Stimulated activated CD8-positive, alpha-beta memory T cell treated with anti-CD3 and anti-CD28 coated beads, Interleukin-12 subunit alpha, Interleukin-12 subunit beta, amount 100 ng/mL, for 1 hour (primary cell): Measurements from ENCODE around the gene CNGA4.
"Not testable (repeated sequence)": the region's sequence is repeated elsewhere in the genome, so short reads cannot be mapped to it uniquely, and the experiment has no call there.

Source experiments
- DNase-seq: peaks from one replicate; pipeline ENCODE4 v3.0.0-alpha.2; 2020; ENCODE audit warnings: low read depth

Gene CNGA4

DNA sequence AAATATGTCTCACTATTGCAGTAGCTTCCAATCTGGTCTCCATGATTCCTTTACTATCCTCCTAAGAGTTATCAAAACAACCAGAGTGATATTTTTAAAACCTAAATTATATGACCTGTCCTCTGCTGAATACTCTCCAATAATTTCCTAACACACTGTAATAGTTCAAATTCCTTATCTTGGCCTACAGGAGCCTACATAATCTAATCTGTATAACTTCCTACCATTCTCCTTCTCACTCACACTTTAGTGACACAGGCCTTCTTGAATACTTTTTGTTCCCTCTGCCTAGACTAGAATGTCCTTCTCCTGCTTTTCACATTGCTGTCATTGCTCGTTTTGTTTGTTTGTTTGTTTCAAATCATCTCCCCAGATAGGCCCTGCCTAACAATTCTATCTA lies 13.9 kb upstream of the CNGA4 start:
- DNase-seq: no peak

DNA sequence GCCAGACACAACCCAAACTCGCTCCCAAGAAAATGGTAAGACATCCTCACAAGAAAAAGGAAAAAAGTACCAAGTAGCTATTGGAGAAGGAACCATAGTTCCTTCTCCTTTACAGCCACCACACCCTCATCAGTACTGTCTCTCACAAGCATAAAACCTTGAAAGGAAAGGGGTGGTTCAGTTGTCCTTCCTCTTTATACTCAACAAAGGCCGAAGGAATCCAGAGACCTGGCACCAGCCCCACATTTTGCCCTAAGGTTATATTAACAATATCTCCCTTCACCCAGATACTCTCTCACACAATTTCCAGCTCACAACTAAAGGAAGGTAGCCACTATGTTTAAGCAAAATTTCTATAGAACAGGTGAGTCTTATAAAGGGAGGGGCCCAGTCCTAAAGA lies 13.0 kb upstream of the CNGA4 start:
- no peak for DNase-seq

DNA sequence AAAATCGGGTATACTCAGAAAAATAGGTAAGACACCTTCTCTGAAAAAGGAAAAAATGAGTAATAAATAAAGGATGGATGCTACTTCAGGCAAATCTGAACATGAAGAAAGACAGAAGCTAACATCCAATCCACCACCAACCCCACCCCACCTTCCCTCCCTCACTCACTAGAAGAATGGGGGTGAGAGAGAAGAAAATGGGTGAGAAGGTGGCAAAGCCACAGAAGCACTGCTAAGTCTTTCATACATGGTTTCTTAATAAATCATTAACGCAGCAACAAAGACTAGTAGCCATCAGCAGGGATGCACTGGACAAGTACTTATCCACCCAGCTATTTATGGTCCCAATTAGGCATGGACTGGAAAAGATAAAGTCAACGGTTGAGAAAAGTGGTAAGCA lies 10.4 kb upstream of the CNGA4 start:
- DNase-seq: no peak

DNA sequence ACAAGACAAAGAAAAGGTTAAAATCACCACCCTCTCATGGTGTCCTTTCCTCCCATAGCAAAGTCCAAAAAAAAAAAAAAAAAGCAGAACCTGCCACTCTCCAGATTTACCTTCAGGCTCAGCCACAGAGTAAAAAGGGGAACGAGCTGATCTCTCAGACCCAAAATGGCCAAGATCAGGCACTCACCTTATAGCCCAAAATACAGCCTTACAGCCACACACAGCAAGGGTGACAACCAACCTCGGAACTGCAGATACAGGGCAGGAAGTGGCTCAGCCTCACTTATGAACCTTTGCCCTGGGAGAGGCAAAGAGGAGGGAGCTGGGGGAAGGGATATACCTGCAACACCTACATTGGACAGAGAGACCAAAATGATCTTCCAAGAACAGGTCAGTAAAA lies 9.0 kb upstream of the CNGA4 start:
- DNase-seq: no peak

DNA sequence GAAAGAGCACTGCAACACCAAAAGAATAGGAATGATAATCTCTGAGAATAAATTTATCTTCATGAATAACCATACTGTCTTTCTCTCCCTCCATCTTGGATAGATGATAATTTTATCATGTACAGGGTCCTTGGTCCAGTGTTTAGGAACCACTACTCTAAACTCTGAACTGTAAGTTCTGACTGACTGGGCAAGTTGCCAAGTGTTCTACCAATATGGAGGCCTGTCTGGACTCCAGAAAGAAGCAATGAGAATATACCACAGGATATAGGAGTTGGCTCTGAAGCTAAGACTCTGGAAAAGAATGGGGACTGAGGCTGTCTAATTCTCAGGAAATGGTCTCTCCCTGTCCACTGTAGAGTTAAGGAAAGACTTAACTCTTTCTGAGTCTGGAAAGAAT lies 6.0 kb upstream of the CNGA4 start:
- DNase-seq: no peak

DNA sequence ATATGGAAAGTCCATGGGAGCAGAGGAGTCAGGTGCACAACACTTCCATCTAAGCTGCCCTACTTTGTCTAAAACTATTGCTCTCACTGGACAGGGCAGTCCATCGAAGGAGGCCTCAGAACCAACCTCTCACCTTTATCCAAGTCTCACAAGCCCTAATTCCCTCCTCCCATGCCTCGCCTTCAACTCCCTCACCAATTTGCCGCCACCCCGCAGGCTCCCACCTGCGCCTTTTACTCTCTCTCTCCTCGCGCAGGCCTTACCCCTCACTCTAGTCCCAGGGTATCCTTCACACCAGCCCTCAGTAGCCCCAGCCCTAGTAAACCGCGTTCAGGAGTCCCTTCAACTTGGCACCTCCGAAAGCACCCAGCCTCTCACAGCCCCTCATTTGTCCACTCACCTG lies 4.9 kb upstream of the CNGA4 start:
- no peak for DNase-seq

DNA sequence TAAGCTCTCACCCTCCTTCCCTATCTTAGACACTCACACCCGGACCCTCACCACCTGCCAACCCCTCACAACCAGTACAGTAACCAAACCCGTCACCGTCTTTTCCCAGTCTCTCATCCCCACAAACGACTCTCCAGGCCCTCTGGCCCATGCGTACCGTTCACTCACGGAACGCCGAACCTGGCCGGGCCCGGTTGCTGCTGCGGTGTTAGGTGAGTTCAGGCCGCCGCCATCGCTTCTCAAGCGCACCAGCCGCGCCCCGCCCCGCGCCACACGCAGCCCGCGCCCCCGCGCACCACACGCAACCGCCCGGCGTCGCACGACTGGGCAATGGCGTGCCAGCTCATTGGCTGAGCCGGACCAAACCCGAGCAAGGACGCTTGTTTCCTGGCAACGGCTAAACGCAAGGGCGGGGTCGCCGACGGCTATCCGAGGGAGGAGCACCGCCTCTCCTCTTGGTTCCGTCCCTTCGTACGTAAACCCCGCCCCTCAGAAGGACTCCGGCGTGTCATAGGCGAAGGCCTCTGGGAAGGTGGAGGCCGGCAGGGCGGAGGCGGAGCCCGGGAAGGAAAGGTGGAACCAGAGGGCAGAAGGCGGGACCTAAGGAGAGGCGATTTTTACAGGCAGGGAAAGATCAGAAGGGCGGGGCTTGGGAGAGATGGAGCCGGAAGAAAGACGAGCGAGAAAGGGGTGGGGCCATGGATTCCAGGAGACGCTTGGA lies 4.3 kb upstream of the CNGA4 start, which contains the start of gene FHIP1B:
FHIP1B (minus strand) TSS at position 250 of the 721 bp plus-strand sequence. CDS start 10,120 bp downstream, outside the sequence.
- peak; percentile 97 for DNase-seq

DNA sequence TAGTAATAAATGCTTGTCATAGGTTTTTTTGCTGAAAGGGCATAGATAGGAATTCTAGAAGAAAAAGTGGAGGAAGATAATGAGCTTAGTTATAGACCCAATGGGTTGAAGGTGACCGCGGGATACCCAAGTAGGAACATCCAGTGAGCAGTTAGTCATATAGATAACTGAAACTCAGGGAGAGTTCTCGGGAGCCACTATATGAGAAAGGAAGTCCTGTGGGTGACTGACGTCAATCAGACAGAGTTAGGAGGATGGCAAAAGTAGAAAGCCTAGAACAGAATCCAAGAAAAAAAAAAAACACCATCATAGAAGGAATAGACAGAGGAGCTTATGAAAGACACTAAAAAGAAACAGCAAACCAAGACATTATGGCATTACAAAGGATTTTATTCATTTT lies 1.6 kb upstream of the CNGA4 start:
- DNase-seq: no peak

DNA sequence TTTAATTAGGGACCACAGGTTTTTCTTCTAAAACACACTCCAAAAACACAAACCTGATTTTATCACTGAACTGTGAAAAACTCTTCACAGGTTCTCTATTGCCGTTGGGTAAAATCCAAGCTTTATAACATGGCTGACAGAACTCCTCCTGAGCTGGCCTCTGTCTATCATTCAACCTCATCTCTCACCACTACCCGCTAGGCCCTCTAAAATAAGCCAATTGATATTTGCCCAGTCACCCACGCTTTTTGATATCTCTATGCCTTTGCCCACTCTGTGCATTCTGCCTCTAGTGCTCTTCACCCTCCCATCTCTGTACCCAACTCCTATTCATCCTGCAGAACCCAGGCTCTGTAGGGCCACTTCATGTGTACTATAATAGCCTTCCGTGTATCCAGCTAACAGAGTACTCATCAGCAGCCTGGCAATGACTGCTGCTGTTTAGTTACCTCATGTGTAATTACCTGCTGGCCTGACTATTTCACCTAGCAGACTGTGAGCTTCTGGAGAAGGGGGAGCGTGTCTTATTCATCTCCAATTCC lies 1.1 kb upstream of the CNGA4 start:
- DNase-seq: no peak

DNA sequence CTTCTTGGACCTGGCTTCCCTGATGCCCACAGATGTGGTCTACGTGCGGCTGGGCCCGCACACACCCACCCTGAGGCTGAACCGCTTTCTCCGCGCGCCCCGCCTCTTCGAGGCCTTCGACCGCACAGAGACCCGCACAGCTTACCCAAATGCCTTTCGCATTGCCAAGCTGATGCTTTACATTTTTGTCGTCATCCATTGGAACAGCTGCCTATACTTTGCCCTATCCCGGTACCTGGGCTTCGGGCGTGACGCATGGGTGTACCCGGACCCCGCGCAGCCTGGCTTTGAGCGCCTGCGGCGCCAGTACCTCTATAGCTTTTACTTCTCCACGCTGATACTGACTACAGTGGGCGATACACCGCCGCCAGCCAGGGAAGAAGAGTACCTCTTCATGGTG lies 1.2 kb downstream of the CNGA4 start:
- DNase-seq: no peak

DNA sequence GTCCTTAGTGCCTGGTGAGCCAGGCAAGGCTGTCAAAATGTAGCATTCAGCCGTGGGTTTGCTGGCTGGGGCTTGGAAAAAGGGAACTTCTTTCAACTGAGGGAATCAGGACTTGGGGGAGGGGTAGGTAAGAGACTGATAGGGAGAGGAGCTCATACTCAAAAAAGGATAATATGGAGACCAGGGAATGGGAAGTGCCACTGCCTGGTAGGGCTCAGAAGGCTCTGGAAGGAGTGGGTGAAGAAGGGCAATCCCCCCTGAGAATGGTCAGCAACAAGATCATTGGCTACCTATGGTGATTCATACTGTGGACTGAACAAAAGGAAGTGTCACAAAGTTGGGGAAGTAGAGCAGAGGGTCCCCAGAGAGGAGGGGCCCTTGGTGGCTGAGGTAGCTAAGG lies 1.9 kb downstream of the CNGA4 start:
- no peak for DNase-seq

DNA sequence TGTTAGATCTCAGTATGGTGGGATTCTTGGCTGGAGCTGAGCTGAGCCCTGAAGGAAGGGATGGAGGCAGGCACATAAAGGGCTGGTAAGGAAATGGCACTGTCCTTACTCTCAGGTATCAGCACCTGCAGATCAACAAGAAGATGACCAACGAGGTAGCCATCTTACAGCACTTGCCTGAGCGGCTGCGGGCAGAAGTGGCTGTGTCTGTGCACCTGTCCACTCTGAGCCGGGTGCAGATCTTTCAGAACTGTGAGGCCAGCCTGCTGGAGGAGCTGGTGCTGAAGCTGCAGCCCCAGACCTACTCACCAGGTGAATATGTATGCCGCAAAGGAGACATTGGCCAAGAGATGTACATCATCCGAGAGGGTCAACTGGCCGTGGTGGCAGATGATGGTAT lies 2.4 kb downstream of the CNGA4 start:
- no peak for DNase-seq

DNA sequence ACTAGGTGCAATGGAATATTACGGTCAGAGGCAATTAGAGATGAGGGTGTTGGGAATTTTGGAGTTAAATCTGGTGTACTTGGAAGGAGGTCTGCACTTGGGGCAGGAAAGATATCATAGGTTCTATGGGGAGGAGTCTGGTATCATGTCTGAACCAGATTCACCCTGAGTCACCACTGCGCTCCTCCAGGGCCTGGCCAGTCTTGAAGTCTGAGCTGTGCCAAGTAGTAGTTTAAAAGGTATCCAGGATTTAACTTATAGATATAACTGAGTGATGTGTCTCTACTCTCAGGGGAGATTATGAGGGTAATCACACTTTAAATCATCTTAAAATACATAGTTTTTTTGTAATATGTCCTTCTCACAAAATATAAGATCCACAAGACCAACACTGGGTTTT lies 6.6 kb downstream of the CNGA4 start:
- no peak for DNase-seq

DNA sequence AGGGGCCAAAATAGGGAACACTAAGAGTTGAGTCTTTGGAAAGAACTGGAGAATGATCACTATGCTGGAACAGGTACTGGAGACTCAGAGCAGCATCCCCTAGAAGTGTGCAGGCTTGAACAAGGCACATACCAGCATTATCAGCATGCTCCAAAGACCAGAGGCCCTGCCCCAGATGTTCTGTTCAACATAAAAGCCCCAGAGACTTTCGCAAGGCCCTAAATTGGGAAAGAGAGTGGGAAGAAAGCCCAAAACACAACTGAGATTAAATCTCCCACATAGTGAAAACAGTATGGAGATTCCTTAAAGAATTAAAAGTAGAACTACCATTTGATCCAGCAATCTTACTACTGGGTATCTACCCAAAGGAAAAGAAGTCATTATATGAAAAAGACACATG lies 9.4 kb downstream of the CNGA4 start:
- DNase-seq: no peak

DNA sequence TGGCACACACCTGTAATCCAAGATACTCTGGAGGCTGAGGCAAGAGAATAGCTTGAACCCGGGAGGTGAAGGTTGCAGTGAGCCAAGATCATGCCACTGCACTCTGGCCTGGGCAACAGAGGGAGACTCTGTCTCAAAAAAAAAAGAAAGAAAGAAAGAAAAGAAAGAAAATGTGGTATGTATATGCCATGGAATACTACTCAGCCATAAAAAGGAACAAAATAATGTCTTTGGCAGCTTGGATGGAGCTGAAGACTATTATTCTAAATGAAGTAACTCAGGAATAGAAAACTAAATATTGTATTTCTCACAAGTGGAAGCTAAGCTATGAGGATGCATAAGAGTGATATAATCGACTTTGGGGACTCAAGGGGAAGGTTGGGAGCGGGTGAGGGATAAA lies 10.0 kb downstream of the CNGA4 start:
- not testable (repeated sequence) for DNase-seq

DNA sequence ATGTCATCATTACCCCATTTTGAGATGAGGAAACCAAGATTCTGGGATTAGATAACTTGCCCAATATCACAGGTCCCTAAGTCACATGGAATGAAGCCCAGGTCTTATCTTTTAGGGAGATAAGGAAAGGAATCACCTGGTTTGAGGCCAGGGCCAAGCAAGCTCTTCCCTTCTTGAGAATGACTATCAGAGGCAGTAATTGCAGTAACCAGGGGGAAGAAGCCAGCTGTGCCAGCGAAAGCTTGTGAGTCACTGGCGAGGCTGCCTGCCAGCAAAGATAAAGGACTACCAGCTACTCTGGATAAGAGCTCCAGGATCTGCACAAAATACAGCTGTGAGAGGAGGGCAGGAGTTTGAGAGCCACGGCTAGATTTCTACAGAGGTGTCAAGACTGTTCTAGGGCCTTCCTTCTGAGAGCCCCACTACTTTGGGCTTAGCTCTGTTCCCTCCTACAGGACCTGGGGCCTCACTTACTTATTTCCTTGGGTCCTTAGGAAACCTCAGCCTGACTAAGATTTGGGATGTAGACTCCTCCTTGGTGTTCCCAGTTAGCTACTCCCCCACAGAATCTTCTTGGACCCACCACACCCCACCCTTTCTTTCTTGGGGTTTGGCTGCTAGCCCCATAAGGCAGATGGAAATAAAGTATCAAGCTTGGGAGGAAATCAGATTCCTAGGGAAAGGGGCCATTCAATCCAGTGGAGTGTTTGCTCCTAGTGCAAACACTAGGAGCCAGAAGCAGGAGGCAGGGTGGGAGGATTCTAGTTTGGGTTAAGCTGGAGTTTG lies 11.1 kb downstream of the CNGA4 start:
- no peak for DNase-seq

DNA sequence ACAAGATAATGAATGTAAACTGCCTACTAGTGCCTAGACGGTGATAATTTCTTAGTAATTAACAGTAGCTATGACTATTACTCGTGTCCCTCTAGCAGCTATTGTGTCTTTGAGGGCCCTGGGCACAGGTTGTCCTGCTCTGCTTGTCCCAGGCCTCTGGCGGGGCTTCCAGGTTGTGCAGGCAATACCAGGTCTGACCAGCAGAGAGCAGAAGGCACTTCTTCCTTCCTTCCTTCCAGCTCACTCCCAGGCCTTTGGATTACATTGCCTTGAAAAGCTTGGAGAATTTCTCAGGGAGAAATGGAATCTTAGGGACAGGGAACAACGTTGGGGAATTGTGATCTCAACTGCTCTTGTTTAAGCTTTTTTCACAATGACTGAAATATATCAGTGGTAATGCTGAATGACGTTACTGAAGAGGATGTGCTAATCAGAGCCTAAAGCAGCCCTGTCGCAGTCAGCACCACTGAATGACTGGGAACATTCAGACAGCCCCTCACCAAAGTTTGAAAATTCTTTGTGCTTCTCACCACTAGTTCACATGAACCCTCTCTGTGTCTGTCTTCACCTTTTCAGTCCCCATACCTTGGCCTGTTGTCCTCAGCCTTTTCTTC lies 12.3 kb downstream of the CNGA4 start:
- DNase-seq: peak; percentile 16

DNA sequence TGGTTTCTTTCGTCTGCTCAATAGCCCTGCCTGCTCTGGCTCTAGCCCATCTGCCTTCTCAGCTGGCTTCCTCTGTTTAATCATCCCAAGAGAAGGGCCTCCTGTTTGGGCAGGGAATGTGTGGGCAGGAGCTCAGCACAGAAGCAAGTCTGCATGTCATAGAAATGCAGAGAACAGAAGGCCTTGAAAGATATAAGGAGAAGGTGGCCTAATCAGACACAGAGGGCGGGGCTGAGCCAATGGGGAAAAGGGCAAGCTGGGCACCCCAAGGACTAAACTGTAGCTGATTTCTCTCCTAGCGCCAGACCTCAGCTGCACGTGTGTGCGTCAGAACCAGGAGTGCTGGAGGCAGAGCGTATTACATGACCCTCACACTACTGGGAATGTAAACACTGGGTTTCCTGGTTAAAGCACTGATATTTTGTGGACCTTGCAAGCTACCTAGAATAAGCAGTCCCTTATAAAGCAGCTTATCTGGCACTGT lies 13.1 kb downstream of the CNGA4 start:
- no peak for DNase-seq

DNA sequence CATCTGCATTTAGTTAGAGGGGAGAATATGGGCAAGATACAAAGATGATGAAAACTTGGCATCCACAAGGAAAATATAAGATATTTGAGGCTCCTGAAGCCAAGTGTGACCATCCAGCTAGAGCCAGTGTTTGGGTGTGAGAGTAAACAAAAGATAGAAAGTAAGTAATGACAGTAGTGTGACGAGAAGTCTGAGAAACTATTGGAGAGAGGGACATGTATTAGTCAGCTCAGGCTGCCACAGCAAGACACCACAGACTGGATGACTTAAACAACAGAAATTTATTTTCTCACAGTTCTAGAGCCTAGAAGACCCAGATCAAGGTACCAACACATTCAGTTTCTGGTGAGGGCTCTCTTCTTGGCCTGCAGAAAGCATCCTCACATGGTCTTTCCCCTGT lies 14.3 kb downstream of the CNGA4 start:
- DNase-seq: no peak

DNA sequence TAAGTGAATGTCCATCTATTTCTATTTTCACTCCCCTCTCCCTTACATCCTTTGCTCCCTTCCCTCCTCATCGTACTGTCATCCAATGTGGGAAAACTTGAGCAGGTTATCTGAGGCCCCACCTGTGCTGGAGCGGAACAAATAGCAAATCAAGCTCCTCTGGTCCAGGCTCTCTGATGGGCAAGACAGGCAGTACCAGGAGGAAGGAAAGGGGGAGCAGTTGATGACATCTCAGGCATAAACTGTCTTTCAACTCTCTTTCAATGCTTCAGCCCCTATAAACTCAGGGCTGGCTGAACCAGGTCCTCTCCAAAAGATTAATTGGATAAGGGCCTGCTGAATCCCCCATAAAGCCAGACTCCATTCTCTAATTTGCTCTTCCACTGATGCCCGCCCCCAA lies 19.3 kb downstream of the CNGA4 start:
- no peak for DNase-seq

DNA sequence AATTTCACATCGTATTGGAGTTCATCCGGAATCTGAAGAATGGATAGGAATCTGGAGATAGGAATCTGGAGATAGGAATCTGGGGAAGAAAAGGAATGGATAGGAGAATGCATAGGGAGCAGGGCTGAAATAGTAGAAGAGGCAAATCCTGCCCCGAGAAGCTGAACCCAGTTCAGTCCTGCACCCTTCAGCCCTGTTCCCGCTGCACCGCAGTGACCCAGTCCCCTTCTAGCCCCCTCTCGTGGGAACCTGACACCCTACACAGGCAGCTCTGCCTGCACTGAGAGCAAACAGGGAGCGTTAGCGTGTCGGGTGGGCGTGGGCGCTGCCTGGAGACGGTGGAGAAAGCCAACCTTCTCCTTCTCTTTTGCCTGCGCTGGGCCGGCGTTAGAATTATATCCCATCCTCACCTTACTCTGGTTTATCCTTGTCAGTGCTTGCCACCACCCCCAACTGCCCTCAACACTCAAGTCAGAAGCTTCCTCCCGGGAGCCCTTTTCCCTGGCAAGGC lies 19.7 kb downstream of the CNGA4 start:
- no peak for DNase-seq

DNA sequence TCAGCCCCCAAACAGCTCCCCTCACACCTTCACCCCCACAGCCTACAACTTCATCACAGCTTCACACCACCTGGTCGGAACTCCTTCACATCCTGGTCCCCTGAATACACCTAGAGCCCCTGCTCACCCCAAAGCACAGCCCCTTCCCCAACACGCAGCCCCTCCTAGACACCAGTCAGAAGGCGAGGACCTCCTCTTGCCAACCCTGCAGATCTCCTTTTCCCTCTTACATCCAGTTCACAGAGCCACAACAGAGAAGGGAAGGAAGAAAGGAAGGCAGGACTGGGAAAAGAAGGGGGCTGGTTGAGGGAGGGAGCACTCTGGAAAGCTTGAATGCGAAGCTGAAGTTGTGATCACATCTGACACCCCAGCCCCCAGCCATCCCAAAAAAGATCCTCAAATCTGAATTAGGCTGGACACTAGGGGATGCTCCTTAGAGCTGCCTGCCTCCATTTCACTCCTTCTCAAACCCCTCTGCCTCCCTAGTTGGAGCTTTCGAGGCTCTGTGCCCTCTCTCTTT lies 21.4 kb downstream of the CNGA4 start:
- no peak for DNase-seq
